Measurements from ENCODE around the gene WSB1. TPM values are rescaled to one million over a fixed set of nuclear protein-coding genes. Genes with fewer than 3 reads are reported as not detected.

Gene WSB1
- total RNA-seq (2021; fragmentation: NEBNext Ultra II Directional; extraction: Animal tissue kit (Norgen Biotek cat#: 25700)) (101 and 113 TPM in 2 replicates), polyA plus RNA-seq (2011; rRNA removed) (140 and 261 TPM in 2 replicates), polyA minus RNA-seq (2011; rRNA and poly(A)+ RNA removed) (59.7 and 102 TPM in 2 replicates)
- 182 TPM for polyA plus RNA-seq (2011; cell fraction: cytosol; rRNA removed)
- 463 TPM for polyA plus RNA-seq (2011; cell fraction: nucleus; rRNA removed)
- 96.0 to 127 TPM (median 113 TPM) in 4 replicates for polyA plus RNA-seq (2012, experiment 1 of 2)
- polyA plus RNA-seq (2012, experiment 2 of 2), result 29.4 TPM
- polyA plus RNA-seq (2013, experiment 1 of 2), result 74.6 TPM
- polyA plus RNA-seq (2013, experiment 2 of 2), result 66.1 TPM
- 76.1 TPM for polyA minus RNA-seq (2011; cell fraction: cytosol; rRNA and poly(A)+ RNA removed)
- 120 TPM for polyA minus RNA-seq (2011; cell fraction: nucleus; rRNA and poly(A)+ RNA removed)
- long read RNA-seq, experiment 1, full-length matches to known transcripts, result 14 of 38 reads
- long read RNA-seq, experiment 1, partial matches to known transcripts, result 9 of 38 reads
- long read RNA-seq, experiment 1, other reads (novel, unspliced or antisense), result 15 of 38 reads
- long read RNA-seq, experiment 2, full-length matches to known transcripts, result 52 of 98 reads
- long read RNA-seq, experiment 2, partial matches to known transcripts, result 17 of 98 reads
- long read RNA-seq, experiment 2, other reads (novel, unspliced or antisense), result 29 of 98 reads

GRCh38 chr17:27293898-27294688, at the start of gene WSB1:
TSS of gene WSB1 (plus strand) at chr17:27294114. CDS start at chr17:27294396, 282 bp downstream.
- H2BK12ac ChIP-seq (ENCODE audit: low read depth, low read length), result peak within 1 kb of the TSS; percentile 91
- no peaks in the 10 kb centered on the region; the same call in none of the 2 replicates for H3K79me1 ChIP-seq (ENCODE audit: low read depth, low read length)
- peaks cover 2 to 11% of the 10 kb centered on the region in 2 experiments for H4K20me1 ChIP-seq (replicated peaks in 1 of 2; ENCODE audit: control insufficient read depth in 1 of 2, insufficient read depth in 2 of 2, low read length in 2 of 2)
- H3K23me2 ChIP-seq (ENCODE audit: low read depth, low read length), result no peaks in the 10 kb centered on the region; the same call in 1 of the 2 replicates
- H3K56ac ChIP-seq (replicated peaks; ENCODE audit: insufficient read length, low read depth, low read length), result peak within 1 kb of the TSS; percentile 89
- peaks cover 0 to 8% (median 4%) of the 10 kb centered on the region in 4 experiments; a peak in 6 of 7 replicates for H3K4me1 ChIP-seq (replicated peaks in 1 of 4; ENCODE audit: control insufficient read depth in 3 of 4, insufficient read depth in 4 of 4, low read length in 3 of 4)
- peak within 1 kb of the TSS; percentile 99 for H4K8ac ChIP-seq (ENCODE audit: extremely low read depth, insufficient read depth, low read length)
- POLR2A ChIA-PET (ENCODE audit: partially characterized antibody), result interaction anchor here (0.6 to 5.6 kb wide), 37 partner anchors 8 to 353 kb away, joined by 3 to 63 read pairs (median 5); no protein-coding TSS in a partner anchor
- peak within 1 kb of the TSS; percentile 68 to 90 for H3K4me2 ChIP-seq (ENCODE audit: insufficient read depth in 1 of 2, low read depth in 2 of 2, low read length in 2 of 2)
- H3K14ac ChIP-seq (ENCODE audit: insufficient read length), result peak within 1 kb of the TSS; percentile 97
- no peaks in the 10 kb centered on the region; a peak in 1 of 8 replicates for H3K36me3 ChIP-seq (ENCODE audit: control insufficient read depth in 2 of 4, insufficient read depth in 4 of 4, low read length in 3 of 4)
- H3K23ac ChIP-seq (ENCODE audit: insufficient read length), result peak within 1 kb of the TSS; percentile 79
- peak within 1 kb of the TSS; percentile 72 to 98 (median 96) for H3K9ac ChIP-seq (replicated peaks in 1 of 4; ENCODE audit: extremely low read depth in 1 of 4, low read depth in 3 of 4, low read length in 3 of 4)
- H2BK20ac ChIP-seq (ENCODE audit: low read length), result 0 out of 2 replicates have a peak within 1 kb of the TSS, but pooled peaks have one; percentile 57
- 3% methylated on average over 39 of the region's 66 CpGs; no CpG with 5 or more reads in 1 of the 2 experiments for WGBS, 2 experiments (ENCODE audit: extremely low coverage in 1 of 2, insufficient coverage in 1 of 2, insufficient read length in 1 of 2, insufficient replicate concordance in 2 of 2, low coverage in 1 of 2, low lambda C conversion rate in 2 of 2, missing lambda C conversion rate in 1 of 2)
- FAIRE-seq (no peak), DNase-seq (ENCODE audit: low read depth in 1 of 2, low spot score in 2 of 2) (peak; percentile 47 to 94)
- peak within 1 kb of the TSS; percentile 97 for H4K5ac ChIP-seq (ENCODE audit: insufficient read length, low read depth, low read length)
- H4K91ac ChIP-seq (replicated peaks; ENCODE audit: insufficient read length, low read length), result peak within 1 kb of the TSS; percentile 14
- CTCF ChIA-PET (ENCODE audit: partially characterized antibody), result interaction anchor here (0.6 to 2.5 kb wide), 8 partner anchors 9 to 57 kb away, joined by 3 to 14 read pairs (median 4); no protein-coding TSS in a partner anchor
- peak within 1 kb of the TSS; percentile 87 for H2BK5ac ChIP-seq (ENCODE audit: low read depth, low read length)
- peaks cover 15 to 48% of the 10 kb centered on the region in 2 experiments for H3K79me2 ChIP-seq (ENCODE audit: control insufficient read depth in 1 of 2, insufficient read depth in 2 of 2, low read length in 2 of 2)
- peak within 1 kb of the TSS; percentile 81 for H3K18ac ChIP-seq (ENCODE audit: extremely low read depth, low read length)
- no peaks in the 10 kb centered on the region for H3K27me3 ChIP-seq (replicated peaks in 1 of 4; ENCODE audit: control insufficient read depth in 3 of 4, extremely low read depth in 1 of 4, insufficient read depth in 3 of 4, low read length in 3 of 4)
- peak within 1 kb of the TSS; percentile 95 for H3K27ac ChIP-seq (ENCODE audit: low read depth, low read length)
- peak within 1 kb of the TSS; percentile 83 for H2BK15ac ChIP-seq (ENCODE audit: low read length)
- H2BK120ac ChIP-seq (replicated peaks; ENCODE audit: low read depth, low read length), result no peak within 1 kb of the TSS
- H3K4me3 ChIP-seq (ENCODE audit: extremely low read depth in 1 of 4, insufficient read depth in 2 of 4, low read depth in 3 of 4, low read length in 4 of 4), result peak within 1 kb of the TSS; percentile 96 to 100 (median 99)
- H2AK5ac ChIP-seq (ENCODE audit: low read depth, low read length), result no peak within 1 kb of the TSS
- H3K9me3 ChIP-seq (ENCODE audit: insufficient read depth in 2 of 2, low read depth in 1 of 2, low read length in 1 of 2), result no peaks in the 10 kb centered on the region
- peak within 1 kb of the TSS; percentile 79; the same call in 1 of the 2 replicates for H2AFZ ChIP-seq (ENCODE audit: low read length)
- H3K4ac ChIP-seq (replicated peaks; ENCODE audit: insufficient read length, low read depth, low read length), result peak within 1 kb of the TSS; percentile 1
- TF ChIP-seq SP1 (IDR thresholded peaks at IDR 0.05; ENCODE audit: low read depth, low read length) (no peak; the same call in 1 of the 2 replicates), SIN3A (conservative IDR thresholded peaks at IDR 0.05 in 1 of 2, IDR thresholded peaks at IDR 0.05 in 1 of 2; ENCODE audit: low read depth in 1 of 2, low read length in 2 of 2) (peak; percentile 65 to 73; a peak in 2 of 4 replicates), USF2 (IDR thresholded peaks at IDR 0.05; ENCODE audit: low read length) (peak; percentile 68), TAF1 (IDR thresholded peaks at IDR 0.05; ENCODE audit: low read depth, low read length) (peak; percentile 99), CEBPB (IDR thresholded peaks at IDR 0.05; ENCODE audit: low read depth, low read length) (no peak), JUND (IDR thresholded peaks at IDR 0.05; ENCODE audit: low read length) (no peak; the same call in 1 of the 2 replicates), POLR2A (IDR thresholded peaks at IDR 0.05; ENCODE audit: control extremely low read depth in 1 of 2, low read depth in 2 of 2, low read length in 2 of 2) (peak; percentile 93 to 96)

Data from H1 (cell line).